Measurements from ENCODE around the gene AKAIN1. TPM values are rescaled to one million over a fixed set of nuclear protein-coding genes. Genes with fewer than 3 reads are reported as not detected.

The AKAIN1 gene
- total and polyA plus RNA-seq, 2 experiments from 2014 or later: not detected

- no peak overlapping the region for H3K27ac ChIP-seq (ENCODE audit: low read depth)
- no peak overlapping the region for H2AFZ ChIP-seq
- no peak overlapping the region for H3K4me3 ChIP-seq
- H4K20me1 ChIP-seq (replicated peaks; ENCODE audit: insufficient read depth): no peaks in the 10 kb centered on the region
- ATAC-seq (peak; percentile 60), DNase-seq (ENCODE audit: low spot score) (no peak)
- Mint-ChIP-seq H3K36me3 (ENCODE audit: low read depth) (no peaks in the 10 kb centered on the region), H3K27ac (no peak overlapping the region), H3K4me3 (no peak overlapping the region), H3K4me1 (peaks cover 5% of the 10 kb centered on the region; the same call in 2 of the 3 replicates), H3K9me3 (no peaks in the 10 kb centered on the region), H3K27me3 (ENCODE audit: insufficient read depth, low read depth, poor library complexity) (no peaks in the 10 kb centered on the region)
- H3K27me3 ChIP-seq (ENCODE audit: insufficient read depth): no peaks in the 10 kb centered on the region
- H3K4me1 ChIP-seq (ENCODE audit: insufficient read depth): no peaks in the 10 kb centered on the region
- no peaks in the 10 kb centered on the region for H3K9me2 ChIP-seq (ENCODE audit: insufficient read depth)
- no peaks in the 10 kb centered on the region for H3K79me2 ChIP-seq (replicated peaks; ENCODE audit: insufficient read depth)
- no peaks in the 10 kb centered on the region for H3K36me3 ChIP-seq (ENCODE audit: insufficient read depth)
- no peak for TF ChIP-seq ETS1 (IDR thresholded peaks at IDR 0.05)
- TF ChIP-seq NANOG (IDR thresholded peaks at IDR 0.05; ENCODE audit: borderline replicate concordance): no peak
- TF ChIP-seq REST (IDR thresholded peaks at IDR 0.05; ENCODE audit: unreplicated experiment): no peak
- TF ChIP-seq CTCF (conservative IDR thresholded peaks at IDR 0.05; ENCODE audit: low read depth in 2 of 2): no peak
- TF ChIP-seq ZNF114 (CRISPR knock-in tag; IDR thresholded peaks at IDR 0.05): no peak
- no peak for TF ChIP-seq EZH2 (IDR thresholded peaks at IDR 0.05; ENCODE audit: low read depth, unreplicated experiment)
- no peak for TF ChIP-seq JUNB (IDR thresholded peaks at IDR 0.05; ENCODE audit: unreplicated experiment)
- no peak for TF ChIP-seq POLR2AphosphoS5 (IDR thresholded peaks at IDR 0.05; ENCODE audit: low read depth)
- no peak for TF ChIP-seq ZNF331 (CRISPR knock-in tag; IDR thresholded peaks at IDR 0.05; ENCODE audit: low read depth)
- no peak for TF ChIP-seq STAT1 (IDR thresholded peaks at IDR 0.05; ENCODE audit: unreplicated experiment)
- no peak for TF ChIP-seq CREB1 (CRISPR knock-in tag; IDR thresholded peaks at IDR 0.05; ENCODE audit: low read depth)
- no peak for TF ChIP-seq ZNF462 (CRISPR knock-in tag; IDR thresholded peaks at IDR 0.05)
- TF ChIP-seq EZH2phosphoT487 (IDR thresholded peaks at IDR 0.05; ENCODE audit: unreplicated experiment): no peak
- no peak overlapping the region for H3K4me2 ChIP-seq
- H3F3A ChIP-seq (replicated peaks; ENCODE audit: low read depth): no peaks in the 10 kb centered on the region
Measured at GRCh38 chr18:5180254-5180653, 16.8 kb downstream of the AKAIN1 start.

Measured in GM23338 (cell line).